Articular chondrocyte of knee joint (primary cell): ENCODE measurements around the gene POGZ. TPM values are rescaled to one million over a fixed set of nuclear protein-coding genes. Genes with fewer than 3 reads are reported as not detected.

Experiments used
- small RNA-seq: library from RNA; depleted of rRNA; stranded (forward); fragments of <200 nt; gene quantifications from one replicate; pipeline ENCODE3, GENCODE V24; 2012
- total RNA-seq: library from RNA; depleted of rRNA; stranded (reverse); fragments of >200 nt; gene quantifications from 2 replicates; pipeline ENCODE4 v1.2.3, GENCODE V29; 2012

POGZ gene, protein sequence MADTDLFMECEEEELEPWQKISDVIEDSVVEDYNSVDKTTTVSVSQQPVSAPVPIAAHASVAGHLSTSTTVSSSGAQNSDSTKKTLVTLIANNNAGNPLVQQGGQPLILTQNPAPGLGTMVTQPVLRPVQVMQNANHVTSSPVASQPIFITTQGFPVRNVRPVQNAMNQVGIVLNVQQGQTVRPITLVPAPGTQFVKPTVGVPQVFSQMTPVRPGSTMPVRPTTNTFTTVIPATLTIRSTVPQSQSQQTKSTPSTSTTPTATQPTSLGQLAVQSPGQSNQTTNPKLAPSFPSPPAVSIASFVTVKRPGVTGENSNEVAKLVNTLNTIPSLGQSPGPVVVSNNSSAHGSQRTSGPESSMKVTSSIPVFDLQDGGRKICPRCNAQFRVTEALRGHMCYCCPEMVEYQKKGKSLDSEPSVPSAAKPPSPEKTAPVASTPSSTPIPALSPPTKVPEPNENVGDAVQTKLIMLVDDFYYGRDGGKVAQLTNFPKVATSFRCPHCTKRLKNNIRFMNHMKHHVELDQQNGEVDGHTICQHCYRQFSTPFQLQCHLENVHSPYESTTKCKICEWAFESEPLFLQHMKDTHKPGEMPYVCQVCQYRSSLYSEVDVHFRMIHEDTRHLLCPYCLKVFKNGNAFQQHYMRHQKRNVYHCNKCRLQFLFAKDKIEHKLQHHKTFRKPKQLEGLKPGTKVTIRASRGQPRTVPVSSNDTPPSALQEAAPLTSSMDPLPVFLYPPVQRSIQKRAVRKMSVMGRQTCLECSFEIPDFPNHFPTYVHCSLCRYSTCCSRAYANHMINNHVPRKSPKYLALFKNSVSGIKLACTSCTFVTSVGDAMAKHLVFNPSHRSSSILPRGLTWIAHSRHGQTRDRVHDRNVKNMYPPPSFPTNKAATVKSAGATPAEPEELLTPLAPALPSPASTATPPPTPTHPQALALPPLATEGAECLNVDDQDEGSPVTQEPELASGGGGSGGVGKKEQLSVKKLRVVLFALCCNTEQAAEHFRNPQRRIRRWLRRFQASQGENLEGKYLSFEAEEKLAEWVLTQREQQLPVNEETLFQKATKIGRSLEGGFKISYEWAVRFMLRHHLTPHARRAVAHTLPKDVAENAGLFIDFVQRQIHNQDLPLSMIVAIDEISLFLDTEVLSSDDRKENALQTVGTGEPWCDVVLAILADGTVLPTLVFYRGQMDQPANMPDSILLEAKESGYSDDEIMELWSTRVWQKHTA (N-terminal part only)
- 34.9 and 36.8 TPM in 2 replicates for total RNA-seq

DNA sequence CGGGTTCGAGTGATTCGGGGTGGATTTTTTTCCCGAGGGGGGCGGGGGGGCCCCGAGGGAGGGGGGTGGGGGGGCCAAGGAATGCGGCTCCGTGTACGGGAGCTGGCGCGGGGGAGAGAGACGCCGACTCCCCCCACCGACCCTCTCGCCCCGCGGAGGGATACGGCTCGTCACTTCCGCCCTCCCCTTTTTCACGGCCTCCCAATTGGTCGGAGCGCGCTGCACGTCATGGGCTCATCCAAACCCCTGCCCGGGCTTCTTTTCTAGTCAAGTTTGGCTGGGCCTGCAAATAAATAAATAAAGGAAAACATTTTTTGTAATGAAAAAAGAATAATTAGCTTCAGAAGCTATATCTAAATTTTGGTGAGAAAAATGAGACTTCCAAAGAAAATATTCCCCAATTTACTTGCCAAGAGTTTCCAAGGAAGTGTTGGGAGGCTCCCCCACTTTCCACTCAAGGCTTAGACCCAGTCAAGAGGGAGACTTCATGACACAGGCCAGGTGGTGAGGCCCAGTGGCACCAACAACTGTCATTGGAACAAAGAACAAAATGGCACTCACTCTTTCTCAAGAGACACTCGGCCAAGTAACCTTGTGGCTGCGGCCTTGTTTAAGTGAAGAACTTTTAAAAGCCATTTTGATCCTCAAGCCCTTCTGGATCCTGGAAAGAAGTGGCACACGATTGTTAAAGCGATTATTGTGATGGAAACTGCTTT is at the start of gene POGZ:
TSS of gene POGZ (minus strand) at position 164 of the 716 bp plus-strand sequence. CDS start 17,290 bp downstream, outside the sequence.

DNA sequence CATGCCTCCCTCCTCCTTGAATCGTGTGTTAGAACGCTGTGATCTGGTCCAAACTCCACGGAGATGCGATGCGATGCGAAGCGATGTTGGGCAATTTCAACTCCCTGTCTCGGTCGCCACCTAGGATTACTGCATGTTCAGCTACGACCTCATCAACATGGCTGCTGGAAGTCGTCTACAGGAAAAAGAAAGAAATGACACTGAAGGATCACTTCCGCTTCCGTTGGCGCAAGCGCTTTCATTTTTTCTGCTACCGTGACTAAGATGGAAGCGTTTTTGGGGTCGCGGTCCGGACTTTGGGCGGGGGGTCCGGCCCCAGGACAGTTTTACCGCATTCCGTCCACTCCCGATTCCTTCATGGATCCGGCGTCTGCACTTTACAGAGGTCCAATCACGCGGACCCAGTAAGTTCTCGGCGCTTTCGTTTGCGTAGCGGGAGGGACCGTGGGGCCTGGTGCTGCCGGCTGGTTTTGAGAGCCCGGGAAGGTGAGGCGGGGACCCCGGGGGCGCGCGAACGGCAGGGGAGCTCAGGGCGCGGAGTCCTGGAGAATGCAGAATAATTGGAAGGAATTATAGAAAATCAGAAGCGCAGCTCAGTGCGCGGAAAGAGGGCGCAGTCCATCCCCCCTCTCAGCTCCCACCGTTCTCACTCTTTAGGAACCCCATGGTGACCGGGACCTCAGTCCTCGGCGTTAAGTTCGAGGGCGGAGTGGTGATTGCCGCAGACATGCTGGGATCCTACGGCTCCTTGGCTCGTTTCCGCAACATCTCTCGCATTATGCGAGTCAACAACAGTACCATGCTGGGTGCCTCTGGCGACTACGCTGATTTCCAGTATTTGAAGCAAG is 59.7 kb downstream of the POGZ start, which contains the start of gene PSMB4:
TSS of gene PSMB4 (plus strand) at position 250 of the 848 bp plus-strand sequence. CDS start at position 265, 15 bp downstream.

DNA sequence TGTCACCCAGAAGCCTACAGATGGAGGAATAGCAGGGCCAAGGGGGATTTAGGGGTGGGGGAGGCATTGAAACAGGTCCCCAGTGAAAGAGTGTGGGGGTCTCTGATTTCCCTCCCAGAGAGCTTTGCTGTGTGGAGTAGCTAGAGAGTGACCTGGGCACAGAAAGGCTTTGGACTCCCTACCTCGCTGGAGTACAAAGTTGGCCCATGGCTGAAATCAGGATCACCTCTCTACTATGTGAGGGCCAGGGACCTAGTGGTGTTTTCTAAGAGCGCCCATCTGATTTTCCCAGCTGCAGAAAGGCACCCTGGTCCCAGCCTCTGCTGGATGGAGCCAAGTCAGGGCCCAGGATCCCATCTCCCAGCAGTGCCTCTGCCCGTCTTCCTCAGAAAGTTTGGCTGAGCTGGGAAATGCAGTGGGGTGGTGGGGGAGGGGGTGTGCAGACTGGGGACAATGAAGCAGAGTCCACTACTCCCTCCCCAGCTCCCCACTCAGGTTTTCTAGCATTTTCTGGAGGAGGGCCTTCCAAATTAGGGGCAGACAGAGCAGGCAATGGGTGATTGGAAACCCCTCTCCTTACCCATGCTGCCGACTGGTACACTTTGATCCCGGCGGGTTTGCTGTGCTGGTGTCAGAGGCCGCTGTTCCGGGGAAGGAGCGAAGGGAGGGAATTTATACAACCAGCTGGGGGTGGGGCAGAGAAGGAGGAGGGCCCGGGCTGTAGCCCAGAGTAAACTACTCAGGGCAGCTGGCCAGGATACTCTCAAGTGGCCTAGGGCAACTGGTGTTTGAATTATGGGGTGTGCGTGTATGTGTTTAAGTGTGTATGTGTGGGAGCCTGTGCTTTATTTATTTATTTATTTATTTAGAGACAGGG is 87.0 kb downstream of the POGZ start, which contains the start of gene SELENBP1:
TSS of gene SELENBP1 (minus strand) at position 648 of the 877 bp plus-strand sequence. CDS start at position 584, 64 bp downstream.

Small RNAs within 50 kb of the gene (small RNA-seq; reads per million reads assigned to genes)
- not detected for gene RNY4P25

Other genes with a start within 250 kb of the POGZ start
- gene PSMD4, start 204.8 kb downstream of the POGZ start, total RNA-seq, result 112 and 120 TPM in 2 replicates
- gene ZNF687, start 177.2 kb downstream of the POGZ start, total RNA-seq, result 12.9 and 14.1 TPM in 2 replicates
- 43.9 and 44.8 TPM in 2 replicates for gene PI4KB, start 132.1 kb downstream of the POGZ start, total RNA-seq
- gene RFX5, start 112.2 kb downstream of the POGZ start, total RNA-seq, result 30.2 and 34.6 TPM in 2 replicates
- gene SELENBP1, start 86.8 kb downstream of the POGZ start, total RNA-seq, result 89.0 and 90.6 TPM in 2 replicates
- gene PSMB4, start 59.9 kb downstream of the POGZ start, total RNA-seq, result 290 and 352 TPM in 2 replicates
- gene CGN, start 51.9 kb upstream of the POGZ start, total RNA-seq, result not detected in 2 replicates
- gene TUFT1, start 80.8 kb upstream of the POGZ start, total RNA-seq, result 11.8 and 15.8 TPM in 2 replicates
- 27.7 and 35.2 TPM in 2 replicates for gene SNX27, start 152.6 kb upstream of the POGZ start, total RNA-seq